Daoy (cell line): ENCODE measurements around the gene HLA-DRB1. TPM values are rescaled to one million over a fixed set of nuclear protein-coding genes. Genes with fewer than 3 reads are reported as not detected.
"Not testable (repeated sequence)": the region's sequence is repeated elsewhere in the genome, so short reads cannot be mapped to it uniquely, and the experiment has no call there.

Source experiments
- DNase-seq: peaks from one replicate; pipeline ENCODE4 v3.0.0-alpha.2; 2015; ENCODE audit warnings: low read depth
- total RNA-seq: library from RNA; depleted of rRNA; stranded (reverse); fragments of >200 nt; shearing (Covaris generic); gene quantifications from 2 replicates; pipeline ENCODE4 v1.2.3, GENCODE V29; 2014; rRNA removed

The HLA-DRB1 gene
- 0.34 and 0.63 TPM in 2 replicates for total RNA-seq

DNA sequence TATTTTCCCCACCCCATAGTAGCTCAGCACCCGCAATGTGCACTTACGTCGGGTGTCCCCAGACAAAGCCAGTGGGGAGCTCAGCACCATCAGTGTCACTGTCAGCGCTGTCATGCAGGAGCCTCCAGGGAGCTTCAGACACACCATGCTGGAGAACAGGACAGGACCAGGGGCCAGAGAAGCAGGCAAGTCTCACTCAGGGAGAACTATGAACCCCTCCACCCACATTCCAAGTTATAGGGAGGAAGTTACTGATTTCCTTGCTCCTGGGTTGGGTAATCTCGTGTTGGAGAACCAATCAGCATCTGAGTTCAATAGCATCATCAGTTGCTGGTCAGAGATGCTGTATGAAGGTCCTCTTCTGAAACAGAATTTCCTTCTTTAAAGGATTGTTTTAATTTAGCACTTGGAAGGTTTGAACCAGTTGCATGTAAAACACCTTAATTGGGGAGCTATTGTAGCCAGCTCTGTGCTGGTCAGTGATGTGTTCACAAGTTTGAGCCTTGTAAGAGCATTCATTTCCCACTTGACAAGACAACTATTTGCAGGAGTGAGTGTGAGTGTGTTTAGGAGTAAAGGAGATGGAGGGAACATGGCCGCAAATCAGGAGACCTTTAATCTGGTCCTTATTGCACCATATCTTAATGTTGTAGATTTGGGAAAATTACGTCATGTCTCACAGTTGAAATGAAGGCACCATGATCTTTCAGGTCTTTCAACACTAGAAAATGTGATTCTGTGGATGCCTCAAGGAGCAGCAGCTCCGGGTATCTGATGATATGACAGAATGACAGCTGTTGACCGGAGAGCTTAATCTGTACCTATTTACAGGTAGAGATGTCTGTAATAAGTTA, at the start of gene HLA-DRB1:
HLA-DRB1 (minus strand) TSS at position 253 of the 854 bp plus-strand sequence; CDS start at position 147, 106 bp downstream.
- peak; percentile 23 for DNase-seq

DNA sequence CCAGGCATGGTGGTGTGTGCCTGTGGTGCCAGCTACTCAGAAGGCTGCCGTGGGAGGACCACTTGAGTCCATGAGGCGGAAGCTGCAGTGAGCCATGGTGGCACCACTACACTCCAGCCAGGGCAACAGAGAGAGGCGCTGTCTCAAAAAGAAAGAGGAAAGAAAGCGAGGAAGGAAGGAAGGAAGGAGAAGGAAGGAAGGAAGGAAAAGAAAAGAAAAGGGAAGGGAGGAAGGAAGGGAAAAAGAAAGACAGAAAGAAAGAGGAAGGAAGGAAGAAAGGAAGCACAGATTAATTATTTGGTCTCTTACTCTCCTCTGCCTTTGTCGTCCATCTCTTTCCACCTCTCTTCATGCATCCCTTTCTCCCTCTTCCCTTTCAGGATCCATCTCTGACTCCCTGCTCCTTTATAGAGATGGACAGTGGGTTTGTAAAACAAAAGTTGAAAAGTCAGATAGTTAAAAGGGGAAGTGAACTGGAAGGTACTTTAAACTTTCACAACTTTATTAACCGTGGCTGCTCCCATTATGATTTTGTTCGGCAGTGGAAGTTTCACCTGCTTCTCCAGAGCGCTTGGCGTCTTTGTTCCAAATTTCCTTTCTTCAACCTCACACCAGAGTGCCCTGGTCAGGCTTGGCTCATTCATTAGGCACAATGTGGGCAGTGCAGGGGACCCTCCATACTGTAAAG, 49.0 kb upstream of the HLA-DRB1 start:
- no peak for DNase-seq

DNA sequence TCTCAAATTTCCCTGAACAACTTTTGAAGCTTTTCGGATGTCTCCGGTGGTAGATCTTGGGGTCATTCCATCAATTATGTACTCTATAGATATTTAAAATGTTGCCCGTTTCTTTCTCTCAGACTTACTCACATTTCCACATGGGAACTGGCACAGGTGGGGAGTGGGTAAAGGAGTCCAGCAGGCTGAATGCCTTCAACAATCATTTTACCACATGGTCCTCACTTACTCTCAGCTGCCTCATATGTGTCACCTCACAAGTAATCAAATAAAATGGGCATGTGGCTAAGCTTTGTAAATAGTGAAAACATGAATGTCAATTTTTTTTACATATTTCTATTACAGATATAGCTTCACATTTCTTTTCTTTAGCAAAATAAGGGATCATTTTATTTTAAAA, 48.2 kb upstream of the HLA-DRB1 start:
- DNase-seq = no peak

DNA sequence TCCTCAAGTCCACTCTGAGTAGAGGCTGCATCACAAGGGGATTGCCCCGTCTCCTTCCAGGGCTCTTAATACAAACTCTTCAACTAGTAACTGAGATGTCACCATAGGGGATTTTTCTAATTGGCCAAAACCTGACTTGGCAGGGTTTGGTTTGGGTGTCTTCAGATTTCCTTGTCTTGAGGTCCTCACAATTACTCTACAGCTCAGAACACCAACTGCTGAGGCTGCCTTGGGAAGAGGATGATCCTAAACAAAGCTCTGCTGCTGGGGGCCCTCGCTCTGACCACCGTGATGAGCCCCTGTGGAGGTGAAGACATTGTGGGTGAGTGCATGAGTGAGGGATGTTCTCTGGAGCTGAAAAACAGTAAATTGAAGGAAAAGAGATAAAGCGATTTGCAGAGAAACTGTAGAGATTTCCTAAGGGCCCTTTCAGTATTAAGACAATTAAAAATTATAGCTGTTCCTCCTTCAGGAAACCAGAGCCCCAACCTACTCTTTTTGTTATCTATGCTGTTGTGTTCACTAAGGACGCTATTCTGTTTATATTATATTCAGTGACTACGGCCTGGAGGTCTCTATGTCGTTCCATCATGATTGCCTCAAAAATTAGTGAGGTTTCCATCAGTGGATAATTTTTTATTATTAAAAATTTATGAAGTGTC, 47.7 kb upstream of the HLA-DRB1 start, which contains the start of gene HLA-DQA1:
HLA-DQA1 (plus strand) TSS at position 188 of the 662 bp plus-strand sequence; CDS start at position 241, 53 bp downstream.
- DNase-seq = peak; percentile 35

DNA sequence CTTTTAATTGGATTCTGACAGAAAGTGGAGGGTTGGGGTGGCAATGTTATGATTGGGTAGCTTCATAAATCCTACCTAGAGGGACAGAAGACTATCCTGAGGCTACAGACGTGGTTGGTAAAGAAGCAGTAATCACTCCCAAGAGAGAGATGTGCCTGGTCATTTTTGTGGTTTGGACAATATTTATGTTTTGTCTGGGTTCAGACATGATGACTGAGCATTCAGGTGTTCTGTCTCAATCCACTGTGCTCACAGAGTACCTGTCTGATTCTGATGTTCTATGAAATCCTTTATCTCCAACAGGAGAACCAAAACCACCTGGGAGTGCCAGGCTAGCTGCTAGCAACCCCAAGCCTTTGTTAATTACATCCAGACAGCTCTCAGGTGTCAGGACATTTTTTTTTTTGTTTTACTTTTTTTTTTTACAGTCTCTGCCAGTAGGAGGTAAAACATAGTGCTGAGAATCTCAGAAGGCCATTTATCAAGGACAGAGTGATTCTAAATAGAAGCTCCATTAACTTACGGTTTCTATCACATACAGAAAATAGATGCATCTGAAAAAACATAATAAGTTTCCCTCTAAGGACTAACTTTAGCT, 46.0 kb upstream of the HLA-DRB1 start:
- peak; percentile 50 for DNase-seq

DNA sequence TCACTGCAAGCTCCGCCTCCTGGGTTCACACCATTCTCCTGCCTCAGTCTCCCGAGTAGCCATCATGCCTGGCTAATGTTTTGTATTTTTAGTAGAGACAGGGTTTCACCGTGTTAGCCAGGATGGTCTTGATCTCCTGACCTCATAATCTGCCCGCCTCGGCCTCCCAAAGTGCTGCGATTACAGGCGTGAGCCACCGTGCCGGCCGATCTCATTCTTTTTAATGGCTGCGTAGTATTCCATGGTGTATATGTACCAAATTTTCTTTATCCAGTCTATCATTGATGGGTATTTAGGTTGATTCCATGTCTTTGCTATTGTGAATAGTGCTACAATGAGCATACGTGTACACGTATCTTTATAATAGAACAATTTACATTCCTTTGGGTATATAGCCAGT, 40.1 kb upstream of the HLA-DRB1 start:
- DNase-seq = not testable (repeated sequence)

DNA sequence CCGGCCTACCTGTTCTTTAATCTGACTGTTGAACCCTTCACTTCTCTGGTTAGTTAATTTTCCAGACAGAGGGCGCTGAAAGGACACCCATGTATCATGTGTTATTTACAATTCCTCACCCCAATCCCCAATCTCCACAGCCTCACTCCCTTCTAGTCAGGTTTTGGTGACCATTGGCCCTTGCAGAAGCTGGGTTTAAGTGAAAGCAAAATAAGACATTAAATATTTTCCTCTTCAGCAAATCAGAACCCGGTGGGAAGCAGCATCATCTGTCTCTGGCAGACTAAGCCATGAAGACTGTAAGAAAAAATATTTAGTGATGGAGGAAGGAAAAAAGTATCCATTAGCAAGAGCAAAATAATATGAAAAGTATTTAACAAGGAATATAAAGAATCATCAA, 38.2 kb upstream of the HLA-DRB1 start:
- DNase-seq = peak; percentile 34

DNA sequence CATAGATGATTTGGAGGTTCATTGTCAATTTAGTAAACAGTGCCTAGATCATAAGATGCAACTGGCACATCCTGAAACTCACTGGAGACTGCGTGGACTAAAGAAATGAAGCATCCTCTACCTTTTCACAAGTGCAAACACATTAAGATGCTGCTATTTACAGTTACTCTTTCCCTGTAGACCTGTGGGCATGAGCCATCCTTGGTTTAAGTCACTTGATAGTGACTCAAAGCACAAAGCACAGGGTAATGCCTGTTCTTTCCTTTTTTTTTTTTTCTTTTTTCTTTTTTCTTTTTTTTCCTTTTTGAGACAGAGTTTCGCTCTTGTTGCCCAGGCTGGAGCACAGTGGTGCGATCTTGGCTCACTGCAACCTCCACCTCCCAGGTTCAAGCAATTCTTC, 37.6 kb upstream of the HLA-DRB1 start:
- no peak for DNase-seq

DNA sequence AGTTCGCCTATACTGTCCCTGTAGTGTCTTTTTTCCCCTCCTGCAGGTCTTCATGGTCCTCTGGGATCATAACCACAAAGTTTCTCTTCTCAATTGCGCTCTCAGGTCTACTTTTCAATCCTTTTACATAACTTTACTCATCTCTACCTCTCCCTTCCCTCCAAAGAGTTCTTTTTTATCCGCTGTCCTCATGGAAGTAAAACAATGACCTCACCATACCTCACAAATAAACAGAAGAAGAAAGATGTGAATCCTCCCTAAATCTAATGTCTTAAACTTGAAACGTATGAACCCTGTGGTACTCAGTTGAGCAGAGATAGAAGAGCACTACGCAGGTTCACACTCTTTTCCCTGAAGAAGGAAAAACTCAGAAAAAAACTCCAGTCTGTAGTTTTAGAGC, 35.5 kb upstream of the HLA-DRB1 start:
- no peak for DNase-seq

DNA sequence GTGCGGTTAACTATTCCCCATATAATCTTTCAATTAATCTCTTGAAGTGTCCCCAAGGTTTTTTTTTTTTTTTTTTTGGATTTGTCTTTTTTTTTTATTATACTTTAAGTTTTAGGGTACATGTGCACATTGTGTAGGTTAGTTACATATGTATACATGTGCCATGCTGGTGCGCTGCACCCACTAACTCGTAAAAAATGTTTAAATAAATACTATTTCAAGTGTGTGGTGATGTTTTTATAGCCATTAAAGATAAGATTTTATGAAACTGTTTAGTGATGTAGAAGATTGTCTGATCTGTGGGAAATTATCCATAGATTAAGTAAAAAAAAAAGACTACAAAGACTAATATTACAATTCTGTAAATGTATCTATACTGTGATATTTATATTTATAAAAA, 34.9 kb upstream of the HLA-DRB1 start:
- DNase-seq = no peak

DNA sequence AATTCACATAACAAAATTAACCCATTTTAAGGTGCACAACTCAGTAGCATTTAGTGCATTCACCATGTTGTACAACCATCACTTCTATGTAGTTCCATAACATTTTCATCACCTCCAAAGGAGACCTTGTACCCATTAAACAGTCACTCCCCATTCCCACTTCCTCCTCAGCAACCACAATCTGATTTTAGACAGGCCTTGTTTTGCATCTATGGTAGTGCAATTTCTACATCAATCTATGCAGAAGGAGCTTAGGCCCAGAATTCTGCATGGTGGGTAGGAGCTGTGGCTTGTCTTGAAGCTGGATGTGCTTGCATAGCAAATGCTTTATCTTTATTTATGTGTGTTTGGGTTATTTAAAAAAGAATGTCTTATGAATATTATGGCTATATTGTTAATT, 34.0 kb upstream of the HLA-DRB1 start:
- peak; percentile 16 for DNase-seq

DNA sequence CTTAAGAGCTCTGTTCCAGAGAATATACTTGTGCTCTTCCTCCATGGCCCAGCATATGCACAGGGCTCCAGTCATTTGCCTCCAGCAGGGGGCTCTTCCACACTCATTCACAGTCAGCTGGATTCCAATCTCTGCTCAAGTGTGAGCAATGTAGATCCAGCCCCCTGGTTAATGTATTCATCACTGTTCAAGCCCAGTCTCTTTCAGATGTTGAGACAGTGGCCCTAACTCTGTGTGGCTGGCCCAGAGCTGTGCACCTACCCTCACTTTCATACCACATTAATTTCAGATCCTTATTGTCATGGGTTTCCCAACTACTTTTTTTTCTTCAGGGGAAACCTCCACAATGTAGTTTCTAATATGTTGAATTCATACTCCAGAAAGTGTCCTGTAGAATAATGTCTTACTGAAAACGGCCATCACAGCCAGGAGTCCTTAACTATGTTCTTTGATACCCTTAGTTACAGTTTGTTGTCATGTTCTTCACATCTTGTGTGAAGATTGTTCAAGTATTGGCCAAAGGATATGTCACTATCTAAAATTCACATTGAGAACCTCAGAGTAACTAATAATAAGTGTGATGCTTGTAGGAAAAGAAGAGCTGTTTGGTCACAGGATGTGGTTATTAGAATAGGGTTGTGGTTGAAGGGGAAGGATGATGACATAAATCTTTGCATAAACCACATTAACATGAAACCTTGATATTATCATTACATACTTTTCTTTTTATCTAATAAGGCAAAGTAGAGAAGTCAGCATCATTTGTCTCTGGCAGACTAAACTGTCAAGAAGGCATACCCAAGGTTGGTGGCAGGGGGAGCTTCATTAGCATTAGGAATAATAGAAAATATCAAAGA, 33.1 kb upstream of the HLA-DRB1 start:
- DNase-seq = peak; percentile 77

DNA sequence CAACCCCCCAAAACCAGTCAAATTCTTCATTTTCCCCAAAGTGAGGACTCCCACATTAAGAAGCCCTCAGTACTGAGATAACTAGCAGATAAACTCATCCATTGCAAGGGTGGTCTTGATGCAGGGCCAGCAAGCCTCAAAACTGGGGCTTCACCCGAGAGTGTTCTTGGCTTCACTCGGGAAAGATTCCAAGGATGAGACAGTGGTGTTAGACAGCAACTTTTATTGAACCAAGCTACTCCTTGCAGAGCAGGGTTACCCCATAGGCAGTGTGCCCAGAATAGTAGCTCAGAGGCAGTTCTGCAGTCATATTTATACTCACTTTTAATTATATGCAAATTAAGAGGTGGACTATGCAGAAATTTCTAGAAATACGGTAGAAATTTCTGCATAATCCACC, 31.7 kb upstream of the HLA-DRB1 start:
- no peak for DNase-seq

DNA sequence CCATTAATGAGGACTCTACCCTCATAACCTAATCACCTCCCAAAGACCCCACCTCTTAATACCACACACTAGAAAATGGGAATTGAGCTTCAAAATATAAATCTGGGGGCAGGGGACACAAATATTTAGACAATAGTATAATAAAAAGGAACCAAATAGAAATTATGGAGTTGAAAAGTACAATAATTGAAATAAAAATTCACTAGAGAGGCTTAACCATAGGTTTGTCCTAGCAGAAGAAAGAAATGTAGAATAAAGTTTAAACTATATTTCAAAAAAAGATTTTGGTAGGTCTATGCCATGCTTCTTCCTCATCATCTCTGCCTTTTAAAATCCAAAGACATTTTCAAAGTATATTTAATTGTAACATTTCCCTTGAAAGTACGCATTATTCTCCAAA, 28.1 kb upstream of the HLA-DRB1 start:
- DNase-seq = no peak

DNA sequence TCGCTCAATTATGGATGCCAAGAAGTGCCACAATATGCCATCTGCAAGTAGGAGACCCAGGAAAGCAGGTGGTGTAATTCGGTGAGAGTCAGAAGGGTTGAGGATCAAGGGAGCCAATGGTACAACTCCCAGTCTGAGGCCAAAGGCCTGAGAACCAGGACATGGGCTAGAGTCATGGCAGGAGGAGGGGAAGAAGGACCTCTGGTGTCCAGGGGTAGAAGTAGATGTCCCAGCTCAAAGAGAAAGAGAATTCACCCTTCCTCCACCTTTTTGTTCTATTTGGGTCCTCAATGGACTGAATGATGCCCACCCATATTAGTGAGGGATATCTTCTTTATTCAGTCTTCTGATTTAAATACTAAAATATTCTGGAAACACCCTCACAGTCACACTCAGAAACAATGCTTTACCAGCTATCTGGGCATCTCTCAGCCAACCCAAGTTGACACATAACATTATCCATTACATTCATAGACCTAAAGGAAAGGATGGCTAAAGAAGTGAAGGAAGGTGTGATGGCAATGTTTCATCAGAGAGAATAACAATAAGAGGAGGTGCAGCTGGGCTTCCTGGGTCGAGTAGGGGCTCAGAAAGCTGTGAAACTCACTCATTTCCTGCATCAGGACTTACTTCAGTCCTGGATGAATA, 26.4 kb upstream of the HLA-DRB1 start:
- DNase-seq = no peak

DNA sequence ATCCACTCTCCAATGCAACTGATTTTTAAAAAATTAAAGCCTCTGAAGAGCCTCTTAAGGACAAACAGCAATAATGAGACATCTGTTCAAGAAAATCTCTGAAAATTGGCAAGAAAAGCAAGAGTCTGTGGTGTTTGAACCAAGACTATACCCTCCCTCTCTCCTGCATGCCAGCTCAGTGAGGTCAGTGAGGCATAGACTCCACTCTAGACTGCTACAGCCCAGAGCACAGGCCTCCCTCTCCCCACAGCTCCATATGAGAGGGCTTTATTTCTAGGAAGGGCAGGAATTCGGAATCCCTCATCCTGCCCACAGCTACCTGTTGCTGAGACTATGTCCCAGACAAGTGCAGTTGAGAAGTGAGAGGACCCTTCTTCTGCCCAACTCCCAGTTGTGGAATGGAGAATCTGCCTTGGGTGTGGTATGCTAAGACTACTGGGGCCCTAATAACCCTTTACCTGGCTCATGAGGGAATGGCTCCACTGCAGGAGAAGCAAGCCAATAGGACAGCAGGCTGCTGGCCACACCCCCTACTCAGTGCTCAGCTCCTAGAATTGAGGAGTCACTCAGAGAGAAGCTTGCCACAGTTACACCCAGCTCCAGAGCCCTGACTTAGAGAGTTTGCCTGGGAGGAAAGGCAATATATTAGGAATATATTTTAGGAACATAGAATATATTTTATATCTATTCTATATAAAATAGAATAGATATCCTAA, 24.9 kb upstream of the HLA-DRB1 start:
- no peak for DNase-seq

DNA sequence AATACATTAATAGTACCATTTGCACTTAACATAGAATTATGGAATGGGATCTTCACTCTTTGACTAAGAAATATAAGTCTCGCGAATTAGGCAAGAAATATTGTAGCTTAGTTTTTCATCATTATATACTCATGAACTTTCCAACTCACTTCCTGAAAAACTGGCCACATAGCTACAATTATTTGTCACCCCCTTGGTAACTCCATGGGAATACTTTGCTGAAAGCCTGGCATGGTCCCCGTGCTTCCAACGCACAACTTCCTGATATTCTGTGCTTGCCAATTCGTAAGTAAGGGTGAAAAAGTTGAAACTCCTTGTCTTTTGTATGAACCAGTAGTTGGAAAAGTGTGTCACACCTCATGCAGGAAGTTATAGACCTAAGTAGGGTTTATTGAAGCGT, 23.8 kb upstream of the HLA-DRB1 start:
- DNase-seq = no peak

DNA sequence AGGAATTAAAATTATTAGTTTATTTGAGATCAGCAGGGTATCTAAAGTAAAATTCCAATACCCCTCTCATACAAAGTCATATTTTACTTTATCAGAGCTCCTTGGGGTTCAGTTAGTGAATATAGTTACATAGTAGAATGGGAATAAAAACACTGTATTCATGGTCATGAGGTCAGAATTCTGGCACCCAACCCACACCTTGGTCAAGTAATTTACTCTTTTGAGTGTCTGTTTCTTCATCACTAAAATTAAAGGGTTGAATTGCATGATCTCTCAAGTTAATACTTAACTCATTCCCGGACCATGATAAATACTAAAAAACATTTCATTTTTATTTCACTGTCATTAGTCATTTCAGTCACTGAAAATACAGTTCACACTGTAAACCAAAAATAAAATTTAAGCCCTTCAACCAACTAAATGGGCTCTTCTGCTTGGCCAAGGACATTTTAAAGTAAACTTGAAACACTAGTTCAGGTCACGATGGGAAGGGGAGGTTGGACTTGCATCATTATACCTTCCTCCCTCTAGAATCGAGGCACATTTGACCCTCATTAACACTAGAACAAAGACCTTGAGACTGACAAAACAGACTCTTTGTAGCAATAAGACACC, 21.1 kb upstream of the HLA-DRB1 start:
- DNase-seq = no peak
